D721Med (cell line): ENCODE measurements around the gene ESPNL.

ENCODE experiments used
- DNase-seq: peaks from one replicate; pipeline ENCODE4 v3.0.0; 2011; ENCODE audit warnings: low spot score; ENCODE audit not compliant: insufficient read length
- FAIRE-seq: peaks from 2 replicates; lab custom pipeline; 2011; peaks lifted over from hg19 to GRCh38; lab: Jason Lieb, UNC
- TF ChIP-seq, protein P1 (sequence below): IDR thresholded peaks from 2 replicates; pipeline ENCODE4 v1.5.1; 2012; ENCODE audit warnings: mild to moderate bottlenecking, control low read depth; ENCODE audit not compliant: insufficient read depth; ENCODE audit errors: missing control alignments

Gene ESPNL

DNA sequence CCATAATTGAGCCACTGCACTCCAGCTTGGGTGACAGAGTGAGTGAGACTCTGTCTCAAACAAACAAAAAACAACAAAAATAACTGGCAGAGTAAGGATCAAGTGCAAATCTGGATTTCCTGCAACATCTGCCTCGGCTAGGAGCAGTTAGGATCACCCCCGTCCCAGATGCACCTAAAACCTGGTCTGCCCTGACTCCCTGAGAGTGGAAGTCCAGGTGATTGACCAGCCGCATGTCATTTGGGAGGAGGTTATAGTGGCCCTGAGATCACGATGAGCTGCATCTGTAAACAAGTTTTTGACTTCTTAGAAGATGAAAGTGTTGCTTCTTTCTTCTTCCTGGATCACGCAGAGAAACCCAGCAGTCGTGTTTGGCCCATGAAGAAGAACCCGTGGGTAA lies 5.0 kb upstream of the ESPNL start:
- DNase-seq (no peak), FAIRE-seq (no peak)
- TF ChIP-seq, protein P1, sequence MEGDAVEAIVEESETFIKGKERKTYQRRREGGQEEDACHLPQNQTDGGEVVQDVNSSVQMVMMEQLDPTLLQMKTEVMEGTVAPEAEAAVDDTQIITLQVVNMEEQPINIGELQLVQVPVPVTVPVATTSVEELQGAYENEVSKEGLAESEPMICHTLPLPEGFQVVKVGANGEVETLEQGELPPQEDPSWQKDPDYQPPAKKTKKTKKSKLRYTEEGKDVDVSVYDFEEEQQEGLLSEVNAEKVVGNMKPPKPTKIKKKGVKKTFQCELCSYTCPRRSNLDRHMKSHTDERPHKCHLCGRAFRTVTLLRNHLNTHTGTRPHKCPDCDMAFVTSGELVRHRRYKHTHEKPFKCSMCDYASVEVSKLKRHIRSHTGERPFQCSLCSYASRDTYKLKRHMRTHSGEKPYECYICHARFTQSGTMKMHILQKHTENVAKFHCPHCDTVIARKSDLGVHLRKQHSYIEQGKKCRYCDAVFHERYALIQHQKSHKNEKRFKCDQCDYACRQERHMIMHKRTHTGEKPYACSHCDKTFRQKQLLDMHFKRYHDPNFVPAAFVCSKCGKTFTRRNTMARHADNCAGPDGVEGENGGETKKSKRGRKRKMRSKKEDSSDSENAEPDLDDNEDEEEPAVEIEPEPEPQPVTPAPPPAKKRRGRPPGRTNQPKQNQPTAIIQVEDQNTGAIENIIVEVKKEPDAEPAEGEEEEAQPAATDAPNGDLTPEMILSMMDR = no peak

DNA sequence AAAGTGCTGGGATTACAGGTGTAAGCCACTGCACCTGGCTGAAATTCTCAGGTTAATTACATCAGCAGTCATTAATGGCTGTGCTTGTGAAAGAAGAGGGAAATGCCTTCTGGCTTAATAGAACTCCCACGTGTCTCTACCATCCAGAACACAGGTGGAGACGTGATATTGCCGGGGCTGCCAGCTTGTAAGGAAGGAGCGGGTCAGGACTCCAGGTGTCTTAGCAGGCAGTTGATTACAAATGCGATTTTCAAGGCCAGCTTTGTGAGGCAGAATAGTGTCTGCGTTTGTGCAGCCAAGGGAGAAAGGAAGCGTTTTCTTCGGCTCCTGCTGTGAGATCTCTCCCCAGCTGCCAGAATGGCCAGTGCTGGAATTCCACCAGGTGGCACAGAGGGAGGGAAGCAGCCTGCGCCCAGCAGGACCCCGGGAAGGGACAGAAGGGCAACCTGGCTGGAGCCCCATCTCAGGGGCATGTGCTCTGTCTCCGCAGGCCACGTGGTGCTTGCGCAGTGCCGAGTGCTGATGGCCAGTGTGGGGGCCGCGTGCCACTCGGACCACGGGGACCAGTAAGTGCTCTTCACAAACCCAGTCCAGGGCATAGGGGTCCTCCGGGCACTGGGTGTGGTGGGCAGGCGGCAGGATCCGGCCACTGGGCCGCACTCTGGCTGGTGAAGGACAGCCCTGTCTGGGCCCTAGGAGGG lies 3.7 kb upstream of the ESPNL start:
- FAIRE-seq = no peak
- peak; percentile 19 for DNase-seq
- TF ChIP-seq, protein P1 = no peak

- no peak for DNase-seq
- FAIRE-seq = no peak
- TF ChIP-seq, protein P1 = no peak
Measured at GRCh38 chr2:238097201-238097987, 2.7 kb upstream of the ESPNL start.

- FAIRE-seq (no peak), DNase-seq (peak; percentile 67)
- TF ChIP-seq, protein P1 = no peak
Measured at GRCh38 chr2:238097988-238098871, 1.9 kb upstream of the ESPNL start.

- DNase-seq (peak; percentile 31), FAIRE-seq (no peak)
- TF ChIP-seq, protein P1 = no peak
Measured at GRCh38 chr2:238098901-238099713, 1.0 kb upstream of the ESPNL start.

DNA sequence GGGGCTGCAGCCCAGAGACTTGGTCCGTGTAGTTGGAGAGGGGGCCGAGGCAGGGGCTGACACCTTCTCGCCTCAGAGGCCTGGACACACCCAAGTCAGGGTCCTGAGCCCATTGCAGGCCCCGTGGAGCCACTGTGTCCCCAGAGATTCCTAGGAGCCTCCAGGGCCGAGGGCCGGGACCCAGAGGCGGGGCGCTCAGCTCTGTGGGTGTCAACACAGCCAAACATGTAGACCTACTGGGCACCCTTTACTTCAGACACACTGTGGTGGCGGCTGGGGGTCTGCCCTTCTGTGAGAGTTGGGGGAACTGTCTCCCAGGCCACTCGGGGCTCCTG lies 459 bp upstream of the ESPNL start:
- TF ChIP-seq, protein P1 = no peak
- no peak for DNase-seq
- no peak for FAIRE-seq
